A673 (cell line): ENCODE measurements around the gene RRAGB. TPM values are rescaled to one million over a fixed set of nuclear protein-coding genes. Genes with fewer than 3 reads are reported as not detected.
"Not testable (repeated sequence)": the region's sequence is repeated elsewhere in the genome, so short reads cannot be mapped to it uniquely, and the experiment has no call there.

Source experiments
- BruUV-seq: library from RNA; stranded (reverse); fragments of 400-500 nt; replicated peaks from 2 replicates; lab custom pipeline; 2021; lab: Mats Ljungman, UMichigan
- CTCF ChIA-PET: fragments of 300-600 bp; sonication (Branson Sonifier 250); formaldehyde crosslinking; loops from one replicate; lab custom pipeline; 2022; ENCODE audit warnings: antibody characterized with exemption; lab: Charles Lee
- POLR2A ChIA-PET: fragments of 300-600 bp; sonication (Branson Sonifier 250); formaldehyde crosslinking; loops from one replicate; lab custom pipeline; 2022; ENCODE audit warnings: antibody characterized with exemption; ENCODE audit not compliant: low non-redundant PET; lab: Charles Lee
- DNase-seq: peaks from one replicate; pipeline ENCODE4 v3.0.0-alpha.2; 2015; ENCODE audit warnings: low spot score
- H3K27ac ChIP-seq: fragments of 200-600 bp; sonication (generic); 2 replicates; pipeline ENCODE4 v1.5.1; 2016; ENCODE audit warnings: mixed run types, low read depth, mild to moderate bottlenecking, mixed read lengths, antibody characterized with exemption, low read length; ENCODE audit not compliant: poor library complexity, severe bottlenecking
- H3K27me3 ChIP-seq: fragments of 200-600 bp; sonication (generic); replicated peaks from 2 replicates; pipeline ENCODE4 v1.6.1; 2017; ENCODE audit warnings: mixed run types, low read depth, mild to moderate bottlenecking, mixed read lengths, antibody characterized with exemption, low read length; ENCODE audit not compliant: insufficient read depth, poor library complexity
- H3K36me3 ChIP-seq: fragments of 200-600 bp; sonication (generic); 2 replicates; pipeline ENCODE4 v1.6.1; 2016; ENCODE audit warnings: mixed run types, mild to moderate bottlenecking, mixed read lengths, antibody characterized with exemption, low read length; ENCODE audit not compliant: insufficient read depth, poor library complexity, severe bottlenecking
- H3K4me1 ChIP-seq: fragments of 200-600 bp; sonication (generic); 2 replicates; pipeline ENCODE4 v1.6.1; 2017; ENCODE audit warnings: mixed run types, mild to moderate bottlenecking, mixed read lengths, antibody characterized with exemption, low read length; ENCODE audit not compliant: insufficient read depth, poor library complexity, severe bottlenecking
- H3K4me3 ChIP-seq: fragments of 200-600 bp; sonication (generic); 2 replicates; pipeline ENCODE4 v1.5.1; 2016; ENCODE audit warnings: low read depth, mixed run types, mild to moderate bottlenecking, mixed read lengths, low read length; ENCODE audit not compliant: poor library complexity, severe bottlenecking
- H3K9me3 ChIP-seq: fragments of 200-600 bp; sonication (generic); 2 replicates; pipeline ENCODE4 v1.6.1; 2016; ENCODE audit warnings: mixed run types, low read depth, mild to moderate bottlenecking, mixed read lengths, antibody characterized with exemption, low read length; ENCODE audit not compliant: poor library complexity, severe bottlenecking
- EZH2 ChIP-seq: fragments of 200-600 bp; sonication (generic); IDR thresholded peaks from 2 replicates; pipeline ENCODE4 v1.6.1; 2017; ENCODE audit warnings: borderline replicate concordance, low read depth, mild to moderate bottlenecking, mixed read lengths, antibody characterized with exemption, low read length; ENCODE audit not compliant: poor library complexity, severe bottlenecking
- intact Hi-C: fragments of 100-400 bp; cut with micrococcal nuclease; formaldehyde crosslinking; loops from one replicate; pipeline ENCODE4 v1.10.0; 2022; ENCODE audit not compliant: unreplicated experiment
- total RNA-seq: library from RNA; stranded (reverse); gene quantifications from 2 replicates; pipeline ENCODE4 v1.2.3, GENCODE V29; 2021
- TF ChIP-seq, protein P1 (sequence below): fragments of 300-800, 200-600 bp; sonication (generic); conservative IDR thresholded peaks from 2 replicates; pipeline ENCODE4 v1.5.1; 2017; ENCODE audit warnings: low read depth, mild to moderate bottlenecking, antibody characterized with exemption, low read length, moderate library complexity, mixed read lengths

Gene RRAGB
- total RNA-seq, 1 experiment from 2014 or later, result 15.7 TPM

DNA sequence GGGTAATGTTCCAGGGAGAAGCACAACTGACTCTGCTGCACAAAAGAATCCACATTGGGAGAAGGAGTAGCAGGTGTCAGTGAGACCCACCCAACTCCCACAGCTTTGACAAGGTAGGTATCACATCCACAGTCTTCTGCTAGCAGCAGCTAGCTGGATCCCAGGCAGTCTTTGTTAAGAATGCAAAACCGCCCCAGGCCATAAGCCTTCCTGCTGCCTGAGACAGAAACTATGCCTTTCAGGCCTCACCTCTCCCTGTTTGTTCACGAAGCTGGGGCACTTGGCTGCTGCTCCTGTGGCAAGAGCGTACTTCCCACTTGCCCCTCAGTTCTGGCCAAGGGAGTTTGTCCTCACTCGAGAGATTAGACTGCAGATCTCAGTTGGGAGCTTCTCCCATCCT, 21.4 kb downstream of the RRAGB start:
- TF ChIP-seq, protein P1, sequence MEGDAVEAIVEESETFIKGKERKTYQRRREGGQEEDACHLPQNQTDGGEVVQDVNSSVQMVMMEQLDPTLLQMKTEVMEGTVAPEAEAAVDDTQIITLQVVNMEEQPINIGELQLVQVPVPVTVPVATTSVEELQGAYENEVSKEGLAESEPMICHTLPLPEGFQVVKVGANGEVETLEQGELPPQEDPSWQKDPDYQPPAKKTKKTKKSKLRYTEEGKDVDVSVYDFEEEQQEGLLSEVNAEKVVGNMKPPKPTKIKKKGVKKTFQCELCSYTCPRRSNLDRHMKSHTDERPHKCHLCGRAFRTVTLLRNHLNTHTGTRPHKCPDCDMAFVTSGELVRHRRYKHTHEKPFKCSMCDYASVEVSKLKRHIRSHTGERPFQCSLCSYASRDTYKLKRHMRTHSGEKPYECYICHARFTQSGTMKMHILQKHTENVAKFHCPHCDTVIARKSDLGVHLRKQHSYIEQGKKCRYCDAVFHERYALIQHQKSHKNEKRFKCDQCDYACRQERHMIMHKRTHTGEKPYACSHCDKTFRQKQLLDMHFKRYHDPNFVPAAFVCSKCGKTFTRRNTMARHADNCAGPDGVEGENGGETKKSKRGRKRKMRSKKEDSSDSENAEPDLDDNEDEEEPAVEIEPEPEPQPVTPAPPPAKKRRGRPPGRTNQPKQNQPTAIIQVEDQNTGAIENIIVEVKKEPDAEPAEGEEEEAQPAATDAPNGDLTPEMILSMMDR, result no peak
- no peak for TF ChIP-seq EZH2
- POLR2A ChIA-PET, result no interaction called here
- no TSS peak for BruUV-seq
- Histone ChIP-seq H3K4me3 (no peak overlapping the region), H3K27me3 (no peaks in the 10 kb centered on the region), H3K27ac (no peak overlapping the region), H3K4me1 (no peaks in the 10 kb centered on the region), H3K9me3 (no peaks in the 10 kb centered on the region), H3K36me3 (no peaks in the 10 kb centered on the region)
- intact Hi-C loops, result no loop called here
- CTCF ChIA-PET, result no interaction called here
- no peak for DNase-seq

DNA sequence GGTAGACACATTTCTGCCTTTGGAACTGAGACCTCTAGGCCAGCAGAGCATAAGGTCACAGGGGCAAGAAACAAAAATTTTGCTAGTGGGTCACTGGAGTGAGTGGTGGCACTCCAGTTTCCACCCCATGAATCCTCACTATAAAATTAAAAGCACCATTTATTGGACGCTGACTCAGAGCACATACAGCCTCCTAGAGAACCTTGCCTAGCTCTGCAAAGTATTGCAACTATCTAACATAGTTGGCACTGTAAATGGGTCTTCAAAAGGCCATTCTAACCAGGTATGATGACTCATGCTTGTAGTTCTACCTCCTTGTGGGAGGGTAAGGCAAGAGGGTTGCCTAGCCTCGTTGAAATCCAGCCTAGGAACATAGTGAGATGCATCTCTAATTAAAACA, 25.1 kb downstream of the RRAGB start:
- POLR2A ChIA-PET, result no interaction called here
- no peaks in the 10 kb centered on the region for H3K4me1 ChIP-seq
- CTCF ChIA-PET, result no interaction called here
- no peak for DNase-seq
- H3K4me3 ChIP-seq, result no peak overlapping the region
- H3K36me3 ChIP-seq, result no peaks in the 10 kb centered on the region
- H3K27me3 ChIP-seq, result no peaks in the 10 kb centered on the region
- no peak overlapping the region for H3K27ac ChIP-seq
- intact Hi-C loops, result no loop called here
- no TSS peak for BruUV-seq
- no peak for TF ChIP-seq EZH2
- TF ChIP-seq, protein P1, result no peak
- H3K9me3 ChIP-seq, result no peaks in the 10 kb centered on the region

DNA sequence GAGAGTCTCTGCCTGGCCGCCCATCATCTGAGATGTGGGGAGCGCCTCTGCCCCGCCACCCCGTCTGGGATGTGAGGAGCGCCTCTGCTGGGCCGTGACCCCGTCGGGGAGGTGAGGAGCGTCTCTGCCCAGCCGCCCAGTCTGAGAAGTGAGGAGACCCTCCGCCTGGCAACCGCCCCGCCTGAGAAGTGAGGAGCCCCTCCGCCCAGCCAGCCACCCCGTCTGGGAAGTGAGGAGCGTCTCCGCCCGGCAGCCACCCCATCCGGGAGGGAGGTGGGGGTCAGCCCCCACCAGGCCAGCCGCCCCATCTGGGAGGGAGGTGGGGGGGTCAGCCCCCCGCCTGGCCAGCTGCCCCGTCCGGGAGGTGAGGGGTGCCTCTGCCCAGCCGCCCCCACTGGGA, 30.9 kb downstream of the RRAGB start:
- POLR2A ChIA-PET, H3K4me1 ChIP-seq, BruUV-seq, CTCF ChIA-PET, DNase-seq, H3K4me3 ChIP-seq, H3K9me3 ChIP-seq, H3K36me3 ChIP-seq, intact Hi-C loops, H3K27ac ChIP-seq, H3K27me3 ChIP-seq: not testable (repeated sequence)

DNA sequence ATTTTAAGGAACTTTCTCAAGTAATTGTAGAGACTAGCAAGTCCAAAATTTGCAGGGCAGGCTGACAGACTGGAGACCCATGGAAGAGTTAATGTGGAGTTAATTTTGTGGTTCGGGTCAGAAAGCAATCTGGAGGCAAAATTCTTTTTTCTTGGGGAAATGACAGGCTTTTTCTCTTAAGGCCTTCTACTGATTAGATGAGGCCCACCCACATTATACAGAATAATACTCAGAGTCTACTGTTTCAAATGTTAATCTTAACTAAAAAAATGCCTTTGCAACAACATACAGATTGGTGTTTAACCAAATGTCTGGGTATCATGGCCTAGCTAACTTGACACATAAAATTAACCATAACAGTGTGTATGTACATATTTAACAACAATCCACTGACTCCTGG, 32.7 kb downstream of the RRAGB start:
- intact Hi-C loops, result no loop called here
- H3K4me3 ChIP-seq, result no peak overlapping the region
- DNase-seq, result no peak
- no peaks in the 10 kb centered on the region for H3K27me3 ChIP-seq
- TF ChIP-seq, protein P1, result no peak
- TF ChIP-seq EZH2, result no peak
- no peaks in the 10 kb centered on the region for H3K9me3 ChIP-seq
- H3K27ac ChIP-seq, result no peak overlapping the region
- ChIA-PET POLR2A (no interaction called here), CTCF (no interaction called here)
- no peaks in the 10 kb centered on the region for H3K36me3 ChIP-seq
- no TSS peak for BruUV-seq
- no peaks in the 10 kb centered on the region for H3K4me1 ChIP-seq
